HepG2 (cell line): Measurements from ENCODE around the gene ELFN1.

Experiments used
- IKZF1 ChIP-seq: fragments of 450-650 bp; IDR thresholded peaks from 2 replicates; pipeline ENCODE4 v1.7.1; 2016
- POLR2A ChIP-seq, 2 experiments: IDR thresholded peaks; 2 replicates each; pipeline ENCODE4 v1.6.1; 2011; ENCODE audit warnings: low read depth in 2 of 2, low read length in 2 of 2, mild to moderate bottlenecking in 1 of 2, moderate library complexity in 1 of 2; ENCODE audit not compliant: insufficient read depth in 1 of 2
- SATB2 ChIP-seq: sonication (generic); formaldehyde crosslinking; IDR thresholded peaks from 2 replicates; pipeline ENCODE4 v1.5.0; 2020; ENCODE audit warnings: missing genetic modification reagents
- ZNF724P ChIP-seq: sonication (generic); formaldehyde crosslinking; IDR thresholded peaks from 2 replicates; pipeline ENCODE4 v1.8.0; 2022; ENCODE audit warnings: missing genetic modification reagents, borderline replicate concordance
- TF ChIP-seq, protein P1 (sequence below): sonication (generic); formaldehyde crosslinking; IDR thresholded peaks from 2 replicates; pipeline ENCODE4 v1.4.0; 2020; ENCODE audit warnings: missing genetic modification reagents

DNA sequence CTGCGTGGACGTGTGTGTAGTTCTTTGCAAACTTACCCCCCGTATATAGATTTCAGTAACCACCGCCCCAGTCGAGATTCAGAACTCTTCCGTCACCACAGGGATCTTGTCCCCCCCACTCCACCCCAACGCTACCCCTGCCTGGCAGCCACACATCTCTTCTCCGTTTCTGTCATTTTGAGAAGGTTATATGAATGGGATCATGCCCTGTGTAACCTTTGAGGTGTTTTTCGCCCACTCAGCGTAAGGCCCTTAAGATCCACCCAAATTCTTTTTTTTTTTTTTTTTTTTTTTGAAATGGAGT lies 83.4 kb downstream of the ELFN1 start:
- TF ChIP-seq ZNF724P (no peak), POLR2A (IDR thresholded peaks at IDR 0.05; ENCODE audit: insufficient read depth in 1 of 2, low read depth in 2 of 2, low read length in 2 of 2) (no peak), SATB2 (CRISPR knock-in tag) (no peak), IKZF1 (no peak)
- TF ChIP-seq, protein P1, sequence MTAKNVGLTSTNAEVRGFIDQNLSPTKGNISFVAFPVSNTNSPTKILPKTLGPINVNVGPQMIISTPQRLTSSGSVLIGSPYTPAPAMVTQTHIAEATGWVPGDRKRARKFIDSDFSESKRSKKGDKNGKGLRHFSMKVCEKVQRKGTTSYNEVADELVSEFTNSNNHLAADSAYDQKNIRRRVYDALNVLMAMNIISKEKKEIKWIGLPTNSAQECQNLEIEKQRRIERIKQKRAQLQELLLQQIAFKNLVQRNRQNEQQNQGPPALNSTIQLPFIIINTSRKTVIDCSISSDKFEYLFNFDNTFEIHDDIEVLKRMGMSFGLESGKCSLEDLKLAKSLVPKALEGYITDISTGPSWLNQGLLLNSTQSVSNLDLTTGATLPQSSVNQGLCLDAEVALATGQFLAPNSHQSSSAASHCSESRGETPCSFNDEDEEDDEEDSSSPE (CRISPR knock-in tag), result no peak
